ENCODE data around the gene ARSG. TPM values are rescaled to one million over a fixed set of nuclear protein-coding genes. Genes with fewer than 3 reads are reported as not detected.

ARSG gene
- total and polyA plus RNA-seq, 2 of the 8 experiments (the other 6 are each of a cell fraction or from before 2014, with no cell fraction given), result 3.3 to 4.0 TPM

GRCh38 chr17:68400404-68400735 lies 109.1 kb downstream of the ARSG start (continued):
- no peak for TF ChIP-seq CHD7 (IDR thresholded peaks at IDR 0.05; ENCODE audit: insufficient replicate concordance, low read length)
- TF ChIP-seq GABPA (IDR thresholded peaks at IDR 0.05; ENCODE audit: borderline replicate concordance, insufficient read depth, low read length), result no peak
- TF ChIP-seq RXRA (IDR thresholded peaks at IDR 0.05; ENCODE audit: insufficient read depth, low read depth, low read length), result no peak
- TF ChIP-seq ATF3 (IDR thresholded peaks at IDR 0.05; ENCODE audit: insufficient read depth, low read depth, low read length), result no peak
- no peak for TF ChIP-seq SAP30 (IDR thresholded peaks at IDR 0.05; ENCODE audit: insufficient read depth, insufficient replicate concordance, low read length)
- no peak for TF ChIP-seq POLR2A (IDR thresholded peaks at IDR 0.05; ENCODE audit: control extremely low read depth in 1 of 2, low read depth in 2 of 2, low read length in 2 of 2)
- no peak for TF ChIP-seq CEBPB (IDR thresholded peaks at IDR 0.05; ENCODE audit: low read depth, low read length)
- TF ChIP-seq POLR2AphosphoS5 (IDR thresholded peaks at IDR 0.05; ENCODE audit: low read depth, low read length), result no peak
- TF ChIP-seq CREB1 (IDR thresholded peaks at IDR 0.05), result no peak

Measured in H1 (cell line).